Activated T-cell treated with anti-CD3 and anti-CD28 coated beads, Interleukin-2, amount 50 U/mL, for 4 hours (primary cell): ENCODE results near the gene SDK2. TPM values are rescaled to one million over a fixed set of nuclear protein-coding genes. Genes with fewer than 3 reads are reported as not detected.

ENCODE experiments used
- ATAC-seq, 2 donors: fragments of 200-7000 bp; cut with Tn5 transposase; one replicate each; pipeline ENCODE4 v1.10.0; 2021
- DNase-seq: peaks from one replicate; pipeline ENCODE4 v3.0.0-alpha.2; 2020
- H3K27me3 Mint-ChIP-seq: one replicate; pipeline ENCODE4 v1.8.0; 2021; ENCODE audit warnings: low read depth, mixed read lengths
- H3K36me3 Mint-ChIP-seq: one replicate; pipeline ENCODE4 v1.8.0; 2022; ENCODE audit warnings: mixed read lengths; ENCODE audit not compliant: insufficient read depth
- H3K4me1 Mint-ChIP-seq: one replicate; pipeline ENCODE4 v1.8.0; 2021; ENCODE audit warnings: low read depth, mixed read lengths
- H3K4me3 Mint-ChIP-seq: one replicate; pipeline ENCODE4 v1.8.0; 2021; ENCODE audit warnings: mild to moderate bottlenecking, moderate library complexity, mixed read lengths
- H3K9me3 Mint-ChIP-seq: one replicate; pipeline ENCODE4 v1.8.0; 2021; ENCODE audit warnings: mixed read lengths
- total RNA-seq, 3 donors: library from RNA; stranded (reverse); gene quantifications; one replicate each; pipeline ENCODE4 v1.2.1, GENCODE V29; 2021

SDK2 gene
- total RNA-seq, 3 donors from 2014 or later, result 0.08 to 0.20 (median 0.08) TPM

DNA sequence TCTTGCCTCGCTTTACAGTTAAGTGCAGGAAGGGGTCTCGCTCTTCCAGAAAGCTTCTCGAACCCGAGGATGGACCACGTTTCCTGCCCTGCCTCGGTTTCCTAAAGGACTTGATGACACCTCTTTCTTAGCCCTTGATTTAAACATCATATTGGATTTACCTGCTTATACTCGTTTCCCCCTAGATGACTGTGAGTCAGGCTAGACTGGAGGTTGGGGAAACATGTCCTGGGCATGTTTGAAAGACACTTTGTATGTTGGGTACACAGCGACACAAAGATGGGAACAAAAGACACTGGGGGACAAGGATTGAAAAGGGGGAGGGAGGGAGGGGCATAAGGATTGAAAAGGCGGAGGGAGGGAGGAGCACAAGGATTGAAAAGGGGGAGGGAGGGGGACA, 30.0 kb downstream of the SDK2 start:
- DNase-seq (no peak), ATAC-seq (no peak)
- H3K27me3 Mint-ChIP-seq, result peaks cover 5% of the 10 kb centered on the region
- no peaks in the 10 kb centered on the region for H3K36me3 Mint-ChIP-seq
- no peak overlapping the region for H3K4me3 Mint-ChIP-seq
- H3K9me3 Mint-ChIP-seq, result peaks cover 6% of the 10 kb centered on the region
- peaks cover 2% of the 10 kb centered on the region for H3K4me1 Mint-ChIP-seq

DNA sequence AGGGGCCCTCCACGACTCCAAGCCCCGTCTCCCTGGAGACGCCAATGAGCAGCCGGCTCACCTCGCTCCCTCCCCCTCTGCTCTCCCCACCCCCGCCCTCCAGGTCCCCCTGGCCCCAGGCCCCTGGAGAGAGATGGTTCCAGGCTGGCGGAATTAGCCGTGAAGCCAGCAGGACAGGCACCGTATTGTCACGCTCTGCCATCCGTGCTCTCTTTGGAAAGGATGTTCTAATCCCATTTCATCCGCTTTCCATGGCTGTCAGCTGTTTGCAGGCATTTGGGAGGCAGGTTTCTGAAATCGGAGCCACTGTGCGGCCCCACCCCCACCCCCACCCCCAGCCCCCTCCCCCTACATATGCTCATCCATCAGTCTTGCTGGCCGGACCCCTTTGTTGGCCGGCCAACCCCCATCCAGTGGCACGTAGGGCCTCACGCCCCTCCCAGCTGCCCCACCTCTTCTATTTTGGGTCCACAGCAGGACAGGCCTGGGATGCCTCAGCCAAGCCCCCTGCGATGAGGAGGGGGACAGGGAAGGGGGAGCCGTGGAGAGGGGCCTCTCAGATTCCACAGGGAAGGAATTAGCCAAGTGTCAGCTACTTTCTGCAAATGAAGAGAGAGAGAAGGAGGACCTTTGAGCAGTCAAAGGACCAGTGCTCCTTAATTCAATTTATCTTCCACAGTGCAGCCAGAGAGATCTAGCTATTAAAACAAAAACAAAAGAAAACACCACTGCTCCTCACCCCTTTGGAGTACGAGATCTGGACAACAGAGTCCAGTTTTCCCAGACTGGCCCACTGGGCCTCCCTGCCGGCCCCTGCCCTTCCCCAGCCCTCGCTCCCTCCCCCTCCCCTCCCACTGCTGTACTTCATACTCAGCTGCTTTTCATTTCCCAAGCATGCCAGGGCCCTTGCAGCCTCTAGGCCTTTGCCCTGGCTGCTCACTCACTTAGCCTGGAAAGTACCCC, 30.7 kb downstream of the SDK2 start:
- ATAC-seq (no peak), DNase-seq (no peak)
- no peaks in the 10 kb centered on the region for H3K36me3 Mint-ChIP-seq
- no peak overlapping the region for H3K4me3 Mint-ChIP-seq
- H3K4me1 Mint-ChIP-seq, result peaks cover 2% of the 10 kb centered on the region
- peaks cover 5% of the 10 kb centered on the region for H3K27me3 Mint-ChIP-seq
- peaks cover 3% of the 10 kb centered on the region for H3K9me3 Mint-ChIP-seq

DNA sequence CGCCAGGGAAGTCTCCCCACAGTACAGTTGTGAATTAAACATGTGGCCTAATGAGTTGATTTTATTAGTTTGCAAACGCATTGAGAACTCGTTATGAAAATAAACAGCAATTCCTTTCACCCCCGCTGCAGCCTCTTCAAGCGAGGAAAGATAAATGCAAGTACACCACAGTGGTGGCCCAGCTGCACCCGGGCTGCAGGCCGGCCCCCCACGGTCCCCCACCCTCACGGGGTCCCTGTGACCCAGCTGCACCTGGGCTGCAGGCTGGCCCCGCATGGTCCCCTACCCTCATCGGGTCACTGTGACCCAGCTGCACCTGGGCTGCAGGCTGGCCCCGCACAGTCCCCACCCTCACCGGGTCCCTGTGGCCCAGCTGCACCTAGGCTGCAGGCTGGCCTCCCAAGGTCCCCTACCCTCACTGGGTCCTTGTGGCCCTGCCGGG, 32.2 kb downstream of the SDK2 start:
- DNase-seq, result no peak
- peaks cover 2% of the 10 kb centered on the region for H3K4me1 Mint-ChIP-seq
- no peaks in the 10 kb centered on the region for H3K9me3 Mint-ChIP-seq
- no peaks in the 10 kb centered on the region for H3K36me3 Mint-ChIP-seq
- peaks cover 5% of the 10 kb centered on the region for H3K27me3 Mint-ChIP-seq
- no peak for ATAC-seq
- no peak overlapping the region for H3K4me3 Mint-ChIP-seq

DNA sequence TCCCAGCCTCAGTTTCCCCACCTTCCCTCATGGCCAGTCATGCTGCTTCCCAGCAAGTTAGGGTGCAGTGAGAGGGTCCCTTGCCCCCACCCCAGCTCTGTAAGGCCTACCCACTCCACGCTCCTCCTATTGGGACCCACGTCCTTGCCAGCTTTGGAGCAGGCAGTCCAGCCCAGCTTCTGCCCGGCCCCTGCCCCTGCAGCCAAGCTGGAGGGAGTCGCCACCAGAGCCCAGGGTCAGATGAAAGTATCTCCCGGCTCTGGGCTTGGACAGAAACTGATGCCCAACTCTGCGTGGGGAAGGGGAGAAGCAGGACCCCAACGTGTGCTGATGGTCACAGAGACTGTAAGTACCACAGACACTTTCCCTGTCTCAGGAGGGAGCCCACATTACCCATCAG, 32.6 kb downstream of the SDK2 start:
- ATAC-seq, result no peak
- Mint-ChIP-seq H3K4me1 (no peaks in the 10 kb centered on the region), H3K36me3 (no peaks in the 10 kb centered on the region), H3K4me3 (no peak overlapping the region), H3K27me3 (peaks cover 5% of the 10 kb centered on the region), H3K9me3 (no peaks in the 10 kb centered on the region)
- DNase-seq, result no peak

DNA sequence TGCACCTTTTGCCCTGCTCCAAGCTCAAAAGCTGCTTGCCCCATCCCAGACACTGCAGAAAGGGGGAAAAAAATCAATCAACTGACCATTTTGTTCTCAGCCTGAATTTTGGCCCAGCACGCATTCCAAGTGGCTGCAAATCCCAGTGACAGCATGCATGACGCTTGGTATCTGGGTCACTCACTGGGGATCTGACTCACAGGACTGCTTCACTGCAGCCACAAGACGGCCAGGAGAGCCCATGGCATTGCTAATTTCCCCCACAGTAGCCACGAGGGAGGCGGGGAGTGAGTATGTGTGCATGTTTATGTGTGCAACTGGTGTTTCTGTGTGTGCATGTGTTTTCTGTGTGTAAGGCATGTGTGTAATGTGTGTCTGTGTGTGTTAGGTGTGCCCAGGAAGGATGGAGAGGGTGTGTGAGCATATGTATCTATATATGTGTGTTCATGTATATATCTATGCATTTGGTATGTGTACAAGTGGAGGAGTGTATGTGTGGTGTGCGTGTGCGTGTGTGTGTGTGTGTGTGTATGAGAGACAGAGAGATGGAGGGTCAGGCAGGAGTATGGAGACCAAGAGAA, 33.8 kb downstream of the SDK2 start:
- no peak overlapping the region for H3K4me3 Mint-ChIP-seq
- H3K4me1 Mint-ChIP-seq, result no peaks in the 10 kb centered on the region
- ATAC-seq (no peak), DNase-seq (no peak)
- peaks cover 2% of the 10 kb centered on the region for H3K27me3 Mint-ChIP-seq
- H3K9me3 Mint-ChIP-seq, result no peaks in the 10 kb centered on the region
- no peaks in the 10 kb centered on the region for H3K36me3 Mint-ChIP-seq

DNA sequence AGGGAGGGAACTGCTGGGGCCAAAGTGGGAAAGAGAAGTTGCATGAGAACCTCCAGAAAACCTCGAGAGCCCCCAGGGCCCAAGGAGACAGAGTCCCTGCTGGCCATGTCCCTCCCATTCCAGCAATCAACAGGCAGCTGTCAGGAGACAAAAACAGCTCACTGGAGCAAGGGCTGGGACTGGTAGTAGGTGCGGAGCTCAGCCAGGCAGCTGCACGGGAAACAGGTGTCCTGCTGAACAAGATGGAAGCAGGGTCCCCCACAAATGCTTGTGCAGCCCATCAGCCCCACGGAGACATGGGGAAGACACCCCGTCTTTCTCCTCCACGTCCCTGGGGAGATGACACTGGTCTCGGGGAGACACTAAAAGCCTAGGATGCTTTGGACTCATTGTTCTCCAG, 34.5 kb downstream of the SDK2 start:
- Mint-ChIP-seq H3K4me1 (no peaks in the 10 kb centered on the region), H3K9me3 (no peaks in the 10 kb centered on the region), H3K27me3 (no peaks in the 10 kb centered on the region), H3K36me3 (no peaks in the 10 kb centered on the region), H3K4me3 (no peak overlapping the region)
- no peak for ATAC-seq
- no peak for DNase-seq

DNA sequence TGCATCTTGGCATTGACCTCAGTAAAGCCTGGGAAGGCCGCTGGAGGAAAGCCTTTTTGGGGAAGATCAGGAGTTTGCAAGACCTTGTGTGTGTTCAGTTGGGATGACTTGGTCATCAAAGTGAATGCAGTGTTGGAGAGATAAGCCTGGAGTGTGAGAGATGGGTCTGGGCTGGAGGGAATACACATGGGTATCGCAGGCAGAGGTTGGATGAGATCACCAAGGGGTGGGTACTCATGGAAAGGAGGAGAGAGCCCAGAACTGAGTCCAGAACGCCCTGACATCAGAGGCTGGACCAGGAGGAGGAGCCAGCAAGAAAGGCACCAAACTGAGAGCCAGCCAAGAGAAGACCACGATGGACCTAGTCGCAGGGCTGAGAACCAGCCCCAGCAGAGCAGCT, 35.2 kb downstream of the SDK2 start:
- no peak overlapping the region for H3K4me3 Mint-ChIP-seq
- no peaks in the 10 kb centered on the region for H3K27me3 Mint-ChIP-seq
- ATAC-seq, result no peak
- H3K9me3 Mint-ChIP-seq, result no peaks in the 10 kb centered on the region
- H3K36me3 Mint-ChIP-seq, result no peaks in the 10 kb centered on the region
- H3K4me1 Mint-ChIP-seq, result no peaks in the 10 kb centered on the region
- DNase-seq, result no peak

DNA sequence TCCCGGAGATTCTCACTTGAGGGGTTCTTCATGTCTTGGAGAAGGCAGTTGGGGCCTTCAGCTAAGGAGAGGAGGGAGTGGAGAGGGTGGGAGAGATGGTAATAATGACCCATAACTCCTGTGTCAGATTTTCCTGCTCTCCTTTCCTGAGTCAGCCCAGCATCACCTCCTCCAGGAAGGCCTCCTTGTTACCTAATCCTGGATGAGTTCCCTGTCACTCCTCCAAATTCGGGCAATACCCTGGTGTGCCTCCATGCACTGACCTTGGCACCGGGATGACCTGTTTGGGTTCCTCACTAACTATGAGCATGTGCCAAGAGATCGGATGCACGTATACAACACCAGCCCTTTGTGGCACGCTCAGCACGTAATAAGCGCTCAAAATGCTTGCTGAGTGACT, 38.8 kb downstream of the SDK2 start:
- no peaks in the 10 kb centered on the region for H3K9me3 Mint-ChIP-seq
- no peaks in the 10 kb centered on the region for H3K4me1 Mint-ChIP-seq
- H3K4me3 Mint-ChIP-seq, result no peak overlapping the region
- ATAC-seq (no peak), DNase-seq (no peak)
- H3K36me3 Mint-ChIP-seq, result no peaks in the 10 kb centered on the region
- H3K27me3 Mint-ChIP-seq, result no peaks in the 10 kb centered on the region

DNA sequence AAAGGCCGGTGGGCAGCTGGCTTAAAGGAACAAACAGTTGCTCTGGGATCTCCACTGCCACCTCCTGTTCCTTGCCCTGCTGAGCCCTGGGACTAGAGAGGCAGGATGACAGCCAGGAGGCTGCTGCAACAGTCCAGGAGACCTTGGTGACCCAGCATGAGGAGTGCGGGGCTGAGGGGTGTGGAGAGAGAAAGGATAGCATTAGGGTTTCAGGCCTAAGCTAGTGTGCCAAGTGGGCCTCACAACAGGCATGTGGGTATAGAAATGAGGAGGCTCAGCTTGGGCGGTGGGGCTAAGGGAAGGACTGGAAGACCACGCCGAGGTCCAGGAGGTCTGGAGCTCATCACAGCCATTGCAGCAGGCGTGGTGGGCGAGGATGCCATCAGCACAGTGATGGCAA, 39.8 kb downstream of the SDK2 start:
- no peak for DNase-seq
- ATAC-seq, result no peak
- no peaks in the 10 kb centered on the region for H3K27me3 Mint-ChIP-seq
- H3K4me1 Mint-ChIP-seq, result no peaks in the 10 kb centered on the region
- H3K36me3 Mint-ChIP-seq, result no peaks in the 10 kb centered on the region
- H3K4me3 Mint-ChIP-seq, result no peak overlapping the region
- H3K9me3 Mint-ChIP-seq, result no peaks in the 10 kb centered on the region

DNA sequence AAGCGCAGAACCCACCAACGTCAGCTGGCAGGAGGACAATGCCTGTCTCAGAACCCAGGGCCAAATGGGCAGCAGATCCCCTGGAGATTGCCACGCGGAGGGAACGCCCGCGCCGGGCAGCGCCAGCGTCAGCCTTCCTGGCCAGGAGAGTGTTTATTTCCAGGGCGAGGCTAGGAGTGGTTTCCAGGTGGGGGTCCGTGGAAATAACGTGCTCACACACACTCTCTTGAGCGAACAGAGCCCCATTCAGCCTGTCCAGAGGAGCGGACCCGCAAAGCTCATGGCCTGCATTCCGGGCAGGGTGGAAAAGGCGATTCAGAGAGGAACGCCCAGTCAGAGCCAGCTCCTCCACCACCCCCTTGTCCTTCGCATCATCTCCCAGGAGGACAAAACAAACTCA, 40.3 kb downstream of the SDK2 start:
- Mint-ChIP-seq H3K9me3 (no peaks in the 10 kb centered on the region), H3K27me3 (no peaks in the 10 kb centered on the region), H3K4me1 (no peaks in the 10 kb centered on the region), H3K36me3 (peaks cover under 1% of the 10 kb centered on the region), H3K4me3 (no peak overlapping the region)
- ATAC-seq (no peak), DNase-seq (no peak)

DNA sequence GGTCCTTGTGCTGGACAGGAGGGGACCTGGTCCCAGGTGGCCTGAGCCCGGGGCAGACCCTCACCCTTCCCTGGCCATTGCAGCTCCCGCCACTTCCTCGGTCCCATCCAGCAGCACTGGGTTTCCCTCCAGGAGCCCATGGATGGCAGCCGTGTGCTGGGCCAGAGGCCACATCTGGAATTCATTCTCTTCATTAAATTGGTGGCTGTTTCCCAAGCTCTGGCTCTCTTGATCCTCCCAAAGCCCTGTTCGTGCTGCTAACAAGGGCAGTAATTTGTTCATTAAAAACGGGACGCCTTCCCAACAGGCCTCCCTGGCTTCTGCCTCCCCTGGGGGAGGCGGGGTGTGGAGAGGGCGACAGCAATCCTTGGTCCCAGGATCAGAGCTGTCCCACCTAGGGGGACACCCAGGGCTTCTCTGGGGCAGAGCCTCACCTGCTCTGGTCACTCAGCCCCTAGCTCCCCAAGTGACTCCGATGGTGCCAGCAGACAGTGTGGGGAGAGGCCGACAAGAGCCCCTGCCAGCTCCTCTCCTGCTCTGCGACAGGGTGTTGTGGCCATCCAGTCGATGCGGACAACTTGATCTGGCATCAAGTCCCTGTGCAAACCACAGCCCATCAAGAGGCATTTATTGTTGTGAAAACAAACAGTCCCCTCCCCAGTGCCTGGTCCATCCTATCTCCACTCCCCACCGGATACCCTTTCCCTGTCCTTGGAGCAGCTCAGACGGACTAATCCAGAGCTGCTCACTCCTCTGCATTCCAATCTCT, 44.0 kb downstream of the SDK2 start:
- Mint-ChIP-seq H3K27me3 (no peaks in the 10 kb centered on the region), H3K4me3 (no peak overlapping the region), H3K9me3 (no peaks in the 10 kb centered on the region), H3K36me3 (peaks cover 1% of the 10 kb centered on the region), H3K4me1 (peaks cover 10% of the 10 kb centered on the region)
- DNase-seq (no peak), ATAC-seq (no peak)

DNA sequence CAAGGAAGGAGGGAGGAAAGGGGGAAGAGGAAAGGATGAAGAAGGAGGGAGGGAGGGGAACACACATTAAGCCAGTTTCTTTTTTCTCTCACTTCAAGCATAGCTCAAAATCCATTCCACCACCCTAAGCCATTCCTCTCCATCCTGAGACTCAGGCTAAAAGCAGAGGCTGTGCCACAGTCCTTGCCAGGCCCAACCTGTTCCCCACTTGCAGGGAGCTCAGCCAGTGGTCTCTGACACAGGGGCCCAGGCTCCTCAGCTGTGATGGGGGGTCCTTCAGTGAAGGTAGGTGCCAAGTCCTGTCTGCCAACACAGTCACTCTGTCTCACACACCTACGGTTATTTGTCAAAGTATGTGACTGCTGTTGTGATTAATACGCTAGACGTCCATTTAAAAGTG, 44.6 kb downstream of the SDK2 start:
- ATAC-seq, result no peak
- Mint-ChIP-seq H3K4me3 (no peak overlapping the region), H3K27me3 (no peaks in the 10 kb centered on the region), H3K36me3 (peaks cover 1% of the 10 kb centered on the region), H3K4me1 (peaks cover 16% of the 10 kb centered on the region), H3K9me3 (no peaks in the 10 kb centered on the region)
- no peak for DNase-seq

DNA sequence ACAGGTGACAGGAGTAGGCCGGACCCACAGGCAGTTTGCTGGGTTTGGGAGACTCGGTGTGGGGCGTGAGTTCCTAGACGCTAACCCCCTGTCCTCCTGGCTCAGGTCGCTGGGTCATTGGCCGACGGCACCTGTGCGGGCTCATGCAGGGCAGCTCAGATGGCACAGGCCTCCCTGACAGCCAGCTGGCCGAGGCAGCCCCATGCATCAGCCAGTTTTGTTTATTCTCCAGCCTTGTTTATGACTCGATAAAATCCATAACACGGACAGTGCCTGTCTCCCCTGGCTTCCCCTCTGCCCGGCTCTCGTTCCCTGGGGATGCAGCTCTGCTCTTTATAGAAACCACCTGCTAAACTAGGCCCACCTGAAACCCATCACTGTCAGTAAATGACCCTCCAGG, 46.0 kb downstream of the SDK2 start:
- no peak for ATAC-seq

DNA sequence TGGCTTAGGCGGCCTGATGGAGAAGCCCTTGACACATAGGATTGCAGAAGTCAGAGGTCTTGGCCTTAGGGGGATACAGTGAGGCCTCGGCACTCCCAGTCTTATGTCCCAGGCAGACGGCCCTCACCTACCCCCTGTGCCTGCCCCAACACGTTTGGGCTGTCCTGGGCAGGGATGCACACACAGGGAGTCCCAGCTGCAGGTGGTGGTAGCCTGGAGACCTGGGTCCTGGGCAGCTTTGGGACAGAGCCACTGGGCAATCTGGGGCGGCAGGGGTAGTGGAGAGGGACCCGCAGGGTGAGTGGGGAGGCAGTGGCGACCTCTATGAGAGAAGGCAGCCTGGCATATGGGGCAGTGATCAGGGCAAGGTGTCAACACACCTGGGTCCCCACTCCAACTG, 48.3 kb downstream of the SDK2 start:
- DNase-seq (no peak), ATAC-seq (no peak)
- Mint-ChIP-seq H3K4me1 (peaks cover 51% of the 10 kb centered on the region), H3K27me3 (no peaks in the 10 kb centered on the region), H3K4me3 (no peak overlapping the region), H3K36me3 (peaks cover 1% of the 10 kb centered on the region), H3K9me3 (no peaks in the 10 kb centered on the region)

More for the DNA sequence above, 46.0 kb downstream of the SDK2 start:
- Mint-ChIP-seq H3K4me3 (no peak overlapping the region), H3K4me1 (peaks cover 30% of the 10 kb centered on the region), H3K9me3 (no peaks in the 10 kb centered on the region), H3K36me3 (peaks cover 1% of the 10 kb centered on the region), H3K27me3 (no peaks in the 10 kb centered on the region)
- no peak for DNase-seq
